ENCODE measurements around the gene HK1. TPM values are rescaled to one million over a fixed set of nuclear protein-coding genes. Genes with fewer than 3 reads are reported as not detected.

Gene HK1
- total RNA-seq, 2 experiments from 2014 or later, result 13.1 to 31.5 TPM

DNA sequence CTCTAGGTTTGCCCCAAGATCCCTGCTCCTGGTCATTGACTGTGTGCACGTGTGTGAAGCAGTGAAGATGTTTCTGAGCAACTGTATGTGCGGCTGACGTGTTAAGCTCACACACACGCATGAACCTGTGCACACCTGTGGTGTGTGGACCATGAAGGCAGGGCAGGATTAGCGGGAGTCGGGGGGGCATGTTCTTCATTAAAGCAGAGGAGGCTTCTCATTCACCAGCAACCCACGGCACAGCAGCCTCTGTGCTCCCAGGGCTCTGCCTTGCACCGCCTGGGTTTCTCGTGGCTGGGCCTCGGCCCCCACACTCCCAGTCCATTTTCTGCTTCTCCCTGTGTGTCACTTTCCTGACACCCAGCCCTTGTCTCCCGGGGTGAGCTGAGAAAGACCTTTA is 139.2 kb downstream of the HK1 start:
- Histone ChIP-seq H3K4me1 (ENCODE audit: insufficient read depth, low read length, poor library complexity, severe bottlenecking) (no peaks in the 10 kb centered on the region), H3K9me3 (ENCODE audit: low read length) (no peaks in the 10 kb centered on the region), H2AFZ (ENCODE audit: low read length) (no peak overlapping the region), H3K79me2 (ENCODE audit: insufficient read depth, low read depth, low read length) (no peaks in the 10 kb centered on the region), H3K4me2 (ENCODE audit: low read length) (no peak overlapping the region), H3K9me2 (ENCODE audit: insufficient read depth, low read length) (no peaks in the 10 kb centered on the region), H4K20me1 (ENCODE audit: insufficient read depth, low read length) (no peaks in the 10 kb centered on the region), H3K36me3 (ENCODE audit: insufficient read depth, low read length) (no peaks in the 10 kb centered on the region), H3K4me3 (ENCODE audit: low read depth, low read length, poor library complexity, severe bottlenecking) (no peak overlapping the region), H3K27ac (ENCODE audit: low read depth, low read length, poor library complexity, severe bottlenecking) (no peak overlapping the region)
- intact Hi-C loops (cut with micrococcal nuclease; ENCODE audit: unreplicated experiment), result loop anchor here (10.0 kb wide), 1 partner anchor 413 kb away; no protein-coding TSS in a partner anchor
- POLR2A ChIA-PET, result interaction anchor here (0.6 kb wide), 1 partner anchor 319 kb away, joined by 3 read pairs; no protein-coding TSS in a partner anchor
- DNase-seq (ENCODE audit: low spot score), result no peak
- no TSS peak for BruUV-seq (replicated peaks)
- TF ChIP-seq, protein P1, sequence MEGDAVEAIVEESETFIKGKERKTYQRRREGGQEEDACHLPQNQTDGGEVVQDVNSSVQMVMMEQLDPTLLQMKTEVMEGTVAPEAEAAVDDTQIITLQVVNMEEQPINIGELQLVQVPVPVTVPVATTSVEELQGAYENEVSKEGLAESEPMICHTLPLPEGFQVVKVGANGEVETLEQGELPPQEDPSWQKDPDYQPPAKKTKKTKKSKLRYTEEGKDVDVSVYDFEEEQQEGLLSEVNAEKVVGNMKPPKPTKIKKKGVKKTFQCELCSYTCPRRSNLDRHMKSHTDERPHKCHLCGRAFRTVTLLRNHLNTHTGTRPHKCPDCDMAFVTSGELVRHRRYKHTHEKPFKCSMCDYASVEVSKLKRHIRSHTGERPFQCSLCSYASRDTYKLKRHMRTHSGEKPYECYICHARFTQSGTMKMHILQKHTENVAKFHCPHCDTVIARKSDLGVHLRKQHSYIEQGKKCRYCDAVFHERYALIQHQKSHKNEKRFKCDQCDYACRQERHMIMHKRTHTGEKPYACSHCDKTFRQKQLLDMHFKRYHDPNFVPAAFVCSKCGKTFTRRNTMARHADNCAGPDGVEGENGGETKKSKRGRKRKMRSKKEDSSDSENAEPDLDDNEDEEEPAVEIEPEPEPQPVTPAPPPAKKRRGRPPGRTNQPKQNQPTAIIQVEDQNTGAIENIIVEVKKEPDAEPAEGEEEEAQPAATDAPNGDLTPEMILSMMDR (conservative IDR thresholded peaks at IDR 0.05; ENCODE audit: low read length), result no peak
- TF ChIP-seq EZH2phosphoT487 (IDR thresholded peaks at IDR 0.05; ENCODE audit: borderline replicate concordance, low read depth, low read length), result no peak
- CTCF ChIA-PET (ENCODE audit: unreplicated experiment), result no interaction called here

DNA sequence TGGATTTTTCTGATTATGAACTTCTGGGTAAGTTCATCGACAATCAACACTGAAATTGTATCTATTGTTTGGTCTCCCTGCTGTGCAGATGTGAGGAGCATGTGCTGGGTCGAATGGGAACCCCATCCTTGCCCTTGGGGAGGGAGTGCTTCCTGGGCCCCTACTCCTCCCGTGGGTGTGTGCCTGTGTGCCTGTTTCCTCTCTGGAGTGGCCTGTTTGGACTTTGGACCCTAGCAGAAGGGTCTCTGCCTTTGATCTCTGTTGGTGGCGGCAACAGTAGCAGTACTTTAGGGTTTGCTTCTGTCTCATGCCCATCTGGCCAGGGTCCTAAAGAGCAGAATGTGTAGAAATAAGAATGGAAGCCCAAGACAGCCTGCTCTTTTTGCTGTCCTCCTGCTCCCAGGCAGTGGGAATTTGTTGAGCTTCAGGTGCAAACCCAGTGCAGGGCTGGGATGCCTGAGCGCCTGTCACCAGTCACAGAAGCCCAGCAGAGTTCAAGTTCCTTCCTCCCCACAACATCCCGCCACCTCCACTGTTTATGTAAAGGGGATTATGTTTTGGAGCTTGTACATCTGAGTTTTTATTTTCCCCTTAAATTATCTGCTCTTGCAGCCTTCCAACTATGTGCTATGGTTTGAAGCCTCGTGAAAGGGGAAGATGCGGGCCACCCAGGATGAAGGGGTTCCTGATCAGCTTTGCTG is 139.9 kb downstream of the HK1 start:
- H3K27ac ChIP-seq (ENCODE audit: low read depth, low read length, poor library complexity, severe bottlenecking), result no peak overlapping the region
- H2AFZ ChIP-seq (ENCODE audit: low read length), result no peak overlapping the region
- BruUV-seq (replicated peaks), result no TSS peak
- H3K4me2 ChIP-seq (ENCODE audit: low read length), result no peak overlapping the region
- H3K4me1 ChIP-seq (ENCODE audit: insufficient read depth, low read length, poor library complexity, severe bottlenecking), result no peaks in the 10 kb centered on the region
- no peaks in the 10 kb centered on the region for H3K9me2 ChIP-seq (ENCODE audit: insufficient read depth, low read length)
- intact Hi-C loops (cut with micrococcal nuclease; ENCODE audit: unreplicated experiment), result loop anchor here (10.0 kb wide), 1 partner anchor 413 kb away; no protein-coding TSS in a partner anchor
- ChIA-PET POLR2A (no interaction called here), CTCF (ENCODE audit: unreplicated experiment) (no interaction called here)
- no peaks in the 10 kb centered on the region for H3K9me3 ChIP-seq (ENCODE audit: low read length)
- no peak for DNase-seq (ENCODE audit: low spot score)
- no peak overlapping the region for H3K4me3 ChIP-seq (ENCODE audit: low read depth, low read length, poor library complexity, severe bottlenecking)
- H3K36me3 ChIP-seq (ENCODE audit: insufficient read depth, low read length), result no peaks in the 10 kb centered on the region
- no peaks in the 10 kb centered on the region for H4K20me1 ChIP-seq (ENCODE audit: insufficient read depth, low read length)
- TF ChIP-seq, protein P1 (conservative IDR thresholded peaks at IDR 0.05; ENCODE audit: low read length), result no peak
- no peak for TF ChIP-seq EZH2phosphoT487 (IDR thresholded peaks at IDR 0.05; ENCODE audit: borderline replicate concordance, low read depth, low read length)
- H3K79me2 ChIP-seq (ENCODE audit: insufficient read depth, low read depth, low read length), result no peaks in the 10 kb centered on the region

DNA sequence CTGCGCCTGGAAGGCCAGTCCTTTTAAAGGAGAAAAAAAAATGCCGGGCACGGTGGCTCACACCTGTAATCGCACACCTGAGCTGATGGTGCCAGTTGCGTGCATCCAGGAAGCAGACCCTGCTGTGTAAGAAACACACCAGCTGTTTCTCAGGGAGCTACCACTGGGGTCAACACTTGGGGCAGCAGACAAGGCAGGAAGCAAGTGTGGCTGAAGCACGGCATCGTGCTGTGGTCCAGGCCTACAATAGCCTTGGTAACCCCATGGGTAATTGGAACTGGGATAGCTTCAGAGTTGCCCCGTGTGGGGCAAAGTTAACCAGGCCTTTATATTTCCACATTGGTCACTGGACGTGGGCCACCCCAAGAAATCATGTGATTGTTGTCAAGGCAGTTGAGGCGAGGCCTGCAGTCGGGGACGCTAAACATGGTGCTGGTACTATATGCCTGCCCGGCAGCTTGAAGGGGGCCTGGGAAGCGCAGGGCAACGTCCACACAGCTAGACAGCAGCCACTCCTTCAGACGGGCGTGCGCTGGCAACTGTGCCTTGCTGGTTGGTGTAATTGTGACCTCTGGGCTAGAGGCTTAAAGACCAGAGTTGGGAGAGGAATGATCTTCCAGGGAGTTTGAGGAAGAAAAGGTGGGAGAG is 140.9 kb downstream of the HK1 start:
- POLR2A ChIA-PET, result interaction anchor here (0.6 kb wide), 1 partner anchor 102 kb away, joined by 3 read pairs; no protein-coding TSS in a partner anchor
- peaks cover 6% of the 10 kb centered on the region for H3K4me1 ChIP-seq (ENCODE audit: insufficient read depth, low read length, poor library complexity, severe bottlenecking)
- H3K9me3 ChIP-seq (ENCODE audit: low read length), result no peaks in the 10 kb centered on the region
- CTCF ChIA-PET (ENCODE audit: unreplicated experiment), result no interaction called here
- no peak for DNase-seq (ENCODE audit: low spot score)
- no TSS peak for BruUV-seq (replicated peaks)
- no peak overlapping the region for H3K4me2 ChIP-seq (ENCODE audit: low read length)
- intact Hi-C loops (cut with micrococcal nuclease; ENCODE audit: unreplicated experiment), result loop anchor here (10.0 kb wide), 1 partner anchor 414 kb away; no protein-coding TSS in a partner anchor
- H3K27ac ChIP-seq (ENCODE audit: low read depth, low read length, poor library complexity, severe bottlenecking), result no peak overlapping the region
- no peaks in the 10 kb centered on the region for H3K9me2 ChIP-seq (ENCODE audit: insufficient read depth, low read length)
- TF ChIP-seq EZH2phosphoT487 (IDR thresholded peaks at IDR 0.05; ENCODE audit: borderline replicate concordance, low read depth, low read length), result no peak
- TF ChIP-seq, protein P1 (conservative IDR thresholded peaks at IDR 0.05; ENCODE audit: low read length), result no peak
- no peaks in the 10 kb centered on the region for H3K79me2 ChIP-seq (ENCODE audit: insufficient read depth, low read depth, low read length)
- H2AFZ ChIP-seq (ENCODE audit: low read length), result no peak overlapping the region
- no peaks in the 10 kb centered on the region for H3K36me3 ChIP-seq (ENCODE audit: insufficient read depth, low read length)
- no peak overlapping the region for H3K4me3 ChIP-seq (ENCODE audit: low read depth, low read length, poor library complexity, severe bottlenecking)
- no peaks in the 10 kb centered on the region for H4K20me1 ChIP-seq (ENCODE audit: insufficient read depth, low read length)
